Neural cell (in vitro differentiated cells): ENCODE measurements around the gene MMP14. TPM values are rescaled to one million over a fixed set of nuclear protein-coding genes. Genes with fewer than 3 reads are reported as not detected.

ENCODE experiments used
- H2AFZ ChIP-seq: fragments of 200-600, 300-800 bp; sonication (generic), shearing (Covaris generic); 2 replicates; pipeline ENCODE4 v1.6.0; 2014; ENCODE audit warnings: low read depth, mild to moderate bottlenecking, antibody characterized with exemption, low read length, moderate library complexity
- H3F3A ChIP-seq: fragments of 200-600 bp; shearing (Covaris generic); 2 replicates; pipeline ENCODE4 v1.6.1; 2016; ENCODE audit warnings: mild to moderate bottlenecking, moderate library complexity, mixed read lengths, antibody characterized with exemption, low read length; ENCODE audit not compliant: insufficient read depth, poor library complexity, severe bottlenecking
- H3K27ac ChIP-seq: fragments of 200-600, 300-800 bp; sonication (generic), shearing (Covaris generic); 2 replicates; pipeline ENCODE4 v1.5.1; 2014; ENCODE audit warnings: mild to moderate bottlenecking, low read length, moderate library complexity
- H3K27me3 ChIP-seq: fragments of 300-800, 200-600 bp; sonication (generic), shearing (Covaris generic); 2 replicates; pipeline ENCODE4 v1.6.0; 2014; ENCODE audit warnings: mild to moderate bottlenecking, low read depth, low read length, moderate library complexity; ENCODE audit not compliant: insufficient read depth
- H3K36me3 ChIP-seq: fragments of 300-800, 200-600 bp; sonication (generic), shearing (Covaris generic); 2 replicates; pipeline ENCODE4 v1.5.1; 2014; ENCODE audit warnings: mild to moderate bottlenecking, antibody characterized with exemption, low read length, moderate library complexity; ENCODE audit not compliant: insufficient read depth
- H3K4me2 ChIP-seq: fragments of 300-800, 200-600 bp; sonication (generic), shearing (Covaris generic); 2 replicates; pipeline ENCODE4 v1.6.0; 2014; ENCODE audit warnings: mild to moderate bottlenecking, low read length
- H3K4me3 ChIP-seq: fragments of 300-800, 200-600 bp; sonication (generic), shearing (Covaris generic); 2 replicates; pipeline ENCODE4 v1.5.1; 2014; ENCODE audit warnings: mild to moderate bottlenecking, low read length, moderate library complexity
- H3K79me2 ChIP-seq: fragments of 200-600 bp; shearing (Covaris generic); replicated peaks from 2 replicates; pipeline ENCODE4 v1.6.0; 2014; ENCODE audit warnings: mild to moderate bottlenecking, low read length, moderate library complexity; ENCODE audit not compliant: insufficient read depth
- H3K9ac ChIP-seq: fragments of 300-800, 200-600 bp; sonication (generic), shearing (Covaris generic); 2 replicates; pipeline ENCODE4 v1.6.1; 2016; ENCODE audit warnings: mild to moderate bottlenecking, low read length, mixed read lengths
- H3K9me2 ChIP-seq: fragments of 200-600 bp; shearing (Covaris generic); 2 replicates; pipeline ENCODE4 v1.6.1; 2016; ENCODE audit warnings: mild to moderate bottlenecking, low read length, mixed read lengths; ENCODE audit not compliant: insufficient read depth
- H3K9me3 ChIP-seq: fragments of 200-600, 300-800 bp; sonication (generic), shearing (Covaris generic); 2 replicates; pipeline ENCODE4 v1.6.1; 2016; ENCODE audit warnings: mild to moderate bottlenecking, mixed run types, low read length, moderate library complexity, mixed read lengths
- H4K20me1 ChIP-seq: fragments of 200-600 bp; shearing (Covaris generic); 2 replicates; pipeline ENCODE4 v1.6.1; 2016; ENCODE audit warnings: mild to moderate bottlenecking, mixed run types; ENCODE audit not compliant: insufficient read depth
- CTCF ChIP-seq: fragments of 450-650 bp; IDR thresholded peaks from 2 replicates; pipeline ENCODE4 v1.5.1; 2014; ENCODE audit warnings: antibody characterized with exemption, mild to moderate bottlenecking, moderate library complexity; ENCODE audit not compliant: poor library complexity, severe bottlenecking
- EP300 ChIP-seq: fragments of 450-650 bp; conservative IDR thresholded peaks from 2 replicates; pipeline ENCODE4 v1.6.1; 2014; ENCODE audit warnings: antibody characterized with exemption, mild to moderate bottlenecking, moderate library complexity; ENCODE audit not compliant: poor library complexity, severe bottlenecking
- EZH2 ChIP-seq: fragments of 200-600, 300-800 bp; shearing (Covaris generic), sonication (generic); IDR thresholded peaks from 2 replicates; pipeline ENCODE4 v1.6.1; 2014; ENCODE audit warnings: antibody characterized with exemption, low read length, borderline replicate concordance, mild to moderate bottlenecking; ENCODE audit not compliant: insufficient read depth, poor library complexity, severe bottlenecking
- MXI1 ChIP-seq: fragments of 450-650 bp; conservative IDR thresholded peaks from 2 replicates; pipeline ENCODE4 v1.6.1; 2014; ENCODE audit warnings: antibody characterized with exemption, mild to moderate bottlenecking; ENCODE audit not compliant: poor library complexity, severe bottlenecking
- POLR2AphosphoS5 ChIP-seq: IDR thresholded peaks from 2 replicates; pipeline ENCODE4 v1.6.1; 2012
- RAD21 ChIP-seq: fragments of 450-650 bp; conservative IDR thresholded peaks from 2 replicates; pipeline ENCODE4 v1.6.1; 2014; ENCODE audit warnings: antibody characterized with exemption, mild to moderate bottlenecking, moderate library complexity
- REST ChIP-seq: IDR thresholded peaks from 2 replicates; pipeline ENCODE4 v1.6.1; 2012; ENCODE audit warnings: borderline replicate concordance
- SMC3 ChIP-seq: fragments of 450-650 bp; conservative IDR thresholded peaks from 2 replicates; pipeline ENCODE4 v1.6.1; 2014; ENCODE audit warnings: antibody characterized with exemption, mild to moderate bottlenecking, moderate library complexity; ENCODE audit not compliant: poor library complexity
- TAF1 ChIP-seq: IDR thresholded peaks from 2 replicates; pipeline ENCODE4 v1.6.1; 2012; ENCODE audit warnings: low read depth
- polyA plus RNA-seq: library from polyadenylated mRNA; depleted of rRNA; stranded (reverse); fragments of >200 nt; gene quantifications from 2 replicates; pipeline ENCODE4 v1.2.3, GENCODE V29; 2014

Gene MMP14
- polyA plus RNA-seq, 1 donor from 2014 or later: 1.5 TPM

GRCh38 chr14:22887990-22888378, 51.6 kb downstream of the MMP14 start:
- Histone ChIP-seq H3K4me2 (no peak overlapping the region), H2AFZ (no peak overlapping the region), H3F3A (peaks cover 8% of the 10 kb centered on the region), H3K36me3 (no peaks in the 10 kb centered on the region), H3K9me2 (no peaks in the 10 kb centered on the region), H3K9ac (peak overlapping the region; percentile 1), H3K27ac (peak overlapping the region; percentile 6), H3K4me3 (peak overlapping the region; percentile 90), H4K20me1 (no peaks in the 10 kb centered on the region), H3K9me3 (no peaks in the 10 kb centered on the region), H3K27me3 (no peaks in the 10 kb centered on the region), H3K79me2 (peaks cover 29% of the 10 kb centered on the region)
- TF ChIP-seq TAF1 (no peak), POLR2AphosphoS5 (no peak), EZH2 (no peak), SMC3 (no peak), RAD21 (no peak), EP300 (no peak)

GRCh38 chr14:22888662-22889061, 52.3 kb downstream of the MMP14 start:
- no peaks in the 10 kb centered on the region for H3K27me3 ChIP-seq
- no peaks in the 10 kb centered on the region for H4K20me1 ChIP-seq
- no peak overlapping the region for H3K4me3 ChIP-seq
- H3K9me2 ChIP-seq: no peaks in the 10 kb centered on the region
- H3K4me2 ChIP-seq: no peak overlapping the region
- H3K27ac ChIP-seq: no peak overlapping the region
- H3K9me3 ChIP-seq: no peaks in the 10 kb centered on the region
- TF ChIP-seq REST (no peak), EZH2 (no peak), CTCF (no peak), SMC3 (no peak), RAD21 (no peak), POLR2AphosphoS5 (no peak)
- H3K9ac ChIP-seq: no peak overlapping the region
- H3K36me3 ChIP-seq: no peaks in the 10 kb centered on the region
- peaks cover 24% of the 10 kb centered on the region for H3K79me2 ChIP-seq
- H3F3A ChIP-seq: peaks cover 4% of the 10 kb centered on the region
- H2AFZ ChIP-seq: no peak overlapping the region

- H3K9me2 ChIP-seq: no peaks in the 10 kb centered on the region
- H3K4me3 ChIP-seq: no peak overlapping the region
- peaks cover 9% of the 10 kb centered on the region for H3K79me2 ChIP-seq
- no peak overlapping the region for H3K4me2 ChIP-seq
- H2AFZ ChIP-seq: no peak overlapping the region
- H3F3A ChIP-seq: no peaks in the 10 kb centered on the region
- H3K36me3 ChIP-seq: no peaks in the 10 kb centered on the region
- no peak for TF ChIP-seq REST
- no peak for TF ChIP-seq MXI1
- no peak for TF ChIP-seq SMC3
- TF ChIP-seq CTCF: no peak
- TF ChIP-seq POLR2AphosphoS5: no peak
- no peak for TF ChIP-seq TAF1
- TF ChIP-seq RAD21: no peak
- no peak for TF ChIP-seq EZH2
- H3K27ac ChIP-seq: no peak overlapping the region
- no peak overlapping the region for H3K9ac ChIP-seq
- H3K9me3 ChIP-seq: no peaks in the 10 kb centered on the region
- no peaks in the 10 kb centered on the region for H4K20me1 ChIP-seq
- H3K27me3 ChIP-seq: no peaks in the 10 kb centered on the region
These were observed 54.0 kb downstream of the MMP14 start for GRCh38 chr14:22890416-22890815.
